Endothelial cell of umbilical vein (primary cell): Measurements from ENCODE around the gene HPSE2. TPM values are rescaled to one million over a fixed set of nuclear protein-coding genes. Genes with fewer than 3 reads are reported as not detected.

Experiments
- BruUV-seq: library from RNA; stranded (reverse); fragments of 400-500 nt; replicated peaks from 2 replicates; lab custom pipeline; 2021; lab: Mats Ljungman, UMichigan
- CTCF ChIA-PET: fragments of 300-600, 350-600 bp; sonication (Branson Sonifier 250); formaldehyde crosslinking; loops from one replicate; lab custom pipeline; 2021; ENCODE audit warnings: antibody characterized with exemption, inconsistent platforms; lab: Charles Lee
- POLR2A ChIA-PET: fragments of 300-600, 350-600 bp; sonication (Branson Sonifier 250); formaldehyde crosslinking; loops from one replicate; lab custom pipeline; 2021; ENCODE audit warnings: antibody characterized with exemption, inconsistent platforms; lab: Charles Lee
- DNase-seq: peaks from one replicate; pipeline ENCODE4 v3.0.0-alpha.2; 2011; ENCODE audit warnings: low read depth, low spot score
- FAIRE-seq: peaks from 2 replicates; lab custom pipeline; 2011; peaks lifted over from hg19 to GRCh38; lab: Jason Lieb, UNC
- H2AFZ ChIP-seq: 2 replicates; pipeline ENCODE4 v1.6.0; 2012; ENCODE audit warnings: low read depth, low read length, control low read depth, inconsistent platforms
- H3K27ac ChIP-seq: 2 replicates; pipeline ENCODE4 v1.5.1; 2011; ENCODE audit warnings: low read depth, mild to moderate bottlenecking, control low read depth, low read length, moderate library complexity; ENCODE audit not compliant: insufficient read depth
- H3K27me3 ChIP-seq, 2 experiments: 2 replicates each; pipeline versions ENCODE4 v1.6.0 to v1.6.1; 2011; ENCODE audit warnings: low read length in 2 of 2, mixed read lengths in 1 of 2; ENCODE audit not compliant: control insufficient read depth in 2 of 2, insufficient read depth in 2 of 2
- H3K36me3 ChIP-seq, 2 experiments: 2 replicates in 1 of 2; 3 replicates in 1 of 2; pipeline ENCODE4 v1.5.1; 2011; ENCODE audit warnings: low read length in 2 of 2, mild to moderate bottlenecking in 1 of 2, moderate library complexity in 1 of 2; ENCODE audit not compliant: control insufficient read depth in 2 of 2, insufficient read depth in 2 of 2; ENCODE audit errors: extremely low read depth in 1 of 2
- H3K4me1 ChIP-seq: 3 replicates; pipeline ENCODE4 v1.5.1; 2011; ENCODE audit warnings: mild to moderate bottlenecking, low read length; ENCODE audit not compliant: control insufficient read depth, insufficient read depth; ENCODE audit errors: extremely low read depth
- H3K4me2 ChIP-seq: 2 replicates; pipeline ENCODE4 v1.6.1; 2011; ENCODE audit warnings: low read length, control low read depth, mixed read lengths; ENCODE audit not compliant: insufficient read depth
- H3K4me3 ChIP-seq, 3 experiments: fragments of 200-600 bp in 1 of 3; sonication (generic), shearing (Covaris generic) in 1 of 3; replicated peaks in 1 of 3; 2 replicates each; pipeline ENCODE4 v1.5.1; 2011 to 2016; ENCODE audit warnings: control low read depth in 3 of 3, low read length in 3 of 3, mild to moderate bottlenecking in 2 of 3, inconsistent platforms in 1 of 3, low read depth in 1 of 3, moderate library complexity in 1 of 3; ENCODE audit not compliant: insufficient read depth in 1 of 3
- H3K79me2 ChIP-seq: 2 replicates; pipeline ENCODE4 v1.6.0; 2012; ENCODE audit warnings: low read length, inconsistent platforms; ENCODE audit not compliant: control insufficient read depth, insufficient read depth
- H3K9ac ChIP-seq: replicated peaks from 2 replicates; pipeline ENCODE3; 2011; ENCODE audit warnings: low read length, control low read depth; ENCODE audit not compliant: insufficient read depth; ENCODE audit errors: extremely low read depth
- H3K9me1 ChIP-seq: replicated peaks from 3 replicates; pipeline ENCODE4 v1.6.0; 2011; ENCODE audit warnings: mild to moderate bottlenecking, low read length; ENCODE audit not compliant: control insufficient read depth, insufficient read depth; ENCODE audit errors: extremely low read depth
- H3K9me3 ChIP-seq: replicated peaks from 2 replicates; pipeline ENCODE4 v1.5.1; 2012; ENCODE audit warnings: low read length, inconsistent platforms; ENCODE audit not compliant: control insufficient read depth, insufficient read depth
- H4K20me1 ChIP-seq: replicated peaks from 2 replicates; pipeline ENCODE3; 2011; ENCODE audit warnings: mild to moderate bottlenecking, low read length; ENCODE audit not compliant: control insufficient read depth, insufficient read depth; ENCODE audit errors: extremely low read depth
- EZH2 ChIP-seq: IDR thresholded peaks from 2 replicates; pipeline ENCODE4 v1.6.1; 2012; ENCODE audit warnings: borderline replicate concordance, low read depth, mild to moderate bottlenecking, moderate library complexity, low read length, inconsistent platforms; ENCODE audit not compliant: severe bottlenecking
- FOS ChIP-seq: IDR thresholded peaks from 2 replicates; pipeline ENCODE4 v1.6.1; 2011; ENCODE audit warnings: mild to moderate bottlenecking, low read length, moderate library complexity, borderline replicate concordance; ENCODE audit not compliant: insufficient read depth
- GATA2 ChIP-seq: IDR thresholded peaks from 2 replicates; pipeline ENCODE4 v1.7.0; 2011; ENCODE audit warnings: low read depth, mild to moderate bottlenecking, moderate library complexity, mixed read lengths, low read length; ENCODE audit not compliant: insufficient read length, insufficient read depth
- JUN ChIP-seq: IDR thresholded peaks from 2 replicates; pipeline ENCODE4 v1.6.1; 2011; ENCODE audit warnings: borderline replicate concordance, low read depth; ENCODE audit not compliant: insufficient read length, insufficient read depth
- MAX ChIP-seq: IDR thresholded peaks from 2 replicates; pipeline ENCODE4 v1.6.1; 2011; ENCODE audit not compliant: insufficient read depth, insufficient read length
- MYC ChIP-seq: IDR thresholded peaks from one replicate; pipeline ENCODE4 v1.6.1; 2011; ENCODE audit warnings: mild to moderate bottlenecking, low read depth, low read length
- POLR2A ChIP-seq: IDR thresholded peaks from 2 replicates; pipeline ENCODE4 v1.6.1; 2012; ENCODE audit warnings: low read depth, mild to moderate bottlenecking, control low read depth, low read length
- dilution Hi-C: fragments of 300-500 bp; cut with MboI; formaldehyde crosslinking; loops from one replicate; pipeline ENCODE4 v1.15.0; 2019; ENCODE audit warnings: low sequenced_read_pairs; ENCODE audit not compliant: extremely low pct_ligation_motif_present
- intact Hi-C: fragments of 100-400 bp; cut with micrococcal nuclease; formaldehyde crosslinking; loops from one replicate; pipeline ENCODE4 v1.10.0; 2022
- polyA plus RNA-seq, 4 experiments: library from polyadenylated mRNA; depleted of rRNA in 3 of 4; stranded (reverse) in 3 of 4; unstranded in 1 of 4; fragments of >200 nt; gene quantifications; 2 replicates each; pipeline versions ENCODE4 v1.2.1 to v1.2.3, GENCODE V29; 2011 to 2012; ENCODE audit warnings: missing spikeins in 1 of 4
- total RNA-seq: library from RNA; stranded (reverse); gene quantifications from 2 replicates; pipeline ENCODE4 v1.2.3, GENCODE V29; 2021
- TF ChIP-seq, protein P1 (sequence below), 2 donors: IDR thresholded peaks; 1 replicate in 1 of 2; 2 replicates in 1 of 2; pipeline ENCODE4 v1.5.1; 2011; ENCODE audit warnings: low read length in 2 of 2, mild to moderate bottlenecking in 2 of 2, moderate library complexity in 2 of 2, control low read depth in 1 of 2, inconsistent platforms in 1 of 2, low read depth in 1 of 2; ENCODE audit not compliant: insufficient read depth in 1 of 2; ENCODE audit errors: extremely low read depth in 1 of 2

Gene HPSE2
- total and polyA plus RNA-seq, 2 donors (not counting 3 experiments of a cell fraction or from before 2014, with no cell fraction given) = not detected

DNA sequence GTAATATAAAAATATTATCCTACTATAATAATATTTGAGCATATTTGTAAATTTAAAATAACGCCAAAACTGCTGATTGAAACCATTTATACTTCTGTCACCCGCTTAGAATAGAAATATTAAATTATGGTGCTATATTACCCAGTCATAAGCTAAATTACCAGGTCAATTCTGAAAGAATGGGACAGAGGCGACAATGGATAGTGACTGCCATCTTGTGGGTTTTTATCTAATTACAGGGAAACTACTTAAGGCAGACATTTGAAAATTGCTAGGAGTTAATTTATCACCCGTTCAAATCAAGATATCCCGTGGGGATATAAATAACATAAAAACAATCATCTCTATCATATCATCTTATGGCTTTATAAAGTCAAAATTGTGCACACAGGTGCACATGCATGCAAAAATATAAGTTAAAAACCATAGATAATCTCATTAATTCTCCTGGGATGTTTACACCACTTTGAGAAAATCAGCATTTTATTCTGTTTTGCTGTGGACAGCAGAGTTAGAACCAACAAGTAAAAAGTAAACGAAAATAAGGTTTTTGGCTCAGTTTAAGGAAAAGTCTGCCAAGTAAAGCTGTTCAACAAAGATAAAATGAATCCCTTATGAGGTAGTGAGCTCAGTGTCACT, 41.3 kb upstream of the HPSE2 start:
- Histone ChIP-seq H3K4me3 (no peak overlapping the region), H2AFZ (no peak overlapping the region), H3K9me3 (no peaks in the 10 kb centered on the region), H3K4me2 (no peak overlapping the region), H3K79me2 (no peaks in the 10 kb centered on the region), H4K20me1 (no peaks in the 10 kb centered on the region), H3K9ac (no peak overlapping the region), H3K36me3 (no peaks in the 10 kb centered on the region), H3K27me3 (no peaks in the 10 kb centered on the region), H3K4me1 (no peaks in the 10 kb centered on the region), H3K9me1 (no peaks in the 10 kb centered on the region), H3K27ac (no peak overlapping the region)
- BruUV-seq = no TSS peak
- DNase-seq = peak; percentile 30
- intact Hi-C loops = loop anchor here (1.0 kb wide), 1 partner anchor 810 kb away; no protein-coding TSS in a partner anchor
- dilution Hi-C loops = no loop called here
- no peak for TF ChIP-seq GATA2
- no peak for TF ChIP-seq POLR2A
- TF ChIP-seq MAX = no peak
- no peak for TF ChIP-seq EZH2
- no peak for TF ChIP-seq FOS
- TF ChIP-seq JUN = no peak
- TF ChIP-seq, protein P1, sequence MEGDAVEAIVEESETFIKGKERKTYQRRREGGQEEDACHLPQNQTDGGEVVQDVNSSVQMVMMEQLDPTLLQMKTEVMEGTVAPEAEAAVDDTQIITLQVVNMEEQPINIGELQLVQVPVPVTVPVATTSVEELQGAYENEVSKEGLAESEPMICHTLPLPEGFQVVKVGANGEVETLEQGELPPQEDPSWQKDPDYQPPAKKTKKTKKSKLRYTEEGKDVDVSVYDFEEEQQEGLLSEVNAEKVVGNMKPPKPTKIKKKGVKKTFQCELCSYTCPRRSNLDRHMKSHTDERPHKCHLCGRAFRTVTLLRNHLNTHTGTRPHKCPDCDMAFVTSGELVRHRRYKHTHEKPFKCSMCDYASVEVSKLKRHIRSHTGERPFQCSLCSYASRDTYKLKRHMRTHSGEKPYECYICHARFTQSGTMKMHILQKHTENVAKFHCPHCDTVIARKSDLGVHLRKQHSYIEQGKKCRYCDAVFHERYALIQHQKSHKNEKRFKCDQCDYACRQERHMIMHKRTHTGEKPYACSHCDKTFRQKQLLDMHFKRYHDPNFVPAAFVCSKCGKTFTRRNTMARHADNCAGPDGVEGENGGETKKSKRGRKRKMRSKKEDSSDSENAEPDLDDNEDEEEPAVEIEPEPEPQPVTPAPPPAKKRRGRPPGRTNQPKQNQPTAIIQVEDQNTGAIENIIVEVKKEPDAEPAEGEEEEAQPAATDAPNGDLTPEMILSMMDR (IDR thresholded peaks at IDR 0.05; ENCODE audit: extremely low read depth in 1 of 2, insufficient read depth in 1 of 2, low read depth in 1 of 2, low read length in 2 of 2) = peak; percentile 18 to 19
- TF ChIP-seq MYC = no peak
- ChIA-PET CTCF (interaction anchor here (0.6 to 2.8 kb wide), 23 partner anchors 10 to 1567 kb away, joined by 3 to 38 read pairs (median 5); partner anchors contain the start of gene PYROXD2), POLR2A (no interaction called here)
- no peak for FAIRE-seq
